ENCODE results near the gene ZNF346. TPM values are rescaled to one million over a fixed set of nuclear protein-coding genes. Genes with fewer than 3 reads are reported as not detected.

Gene ZNF346
- total and polyA plus RNA-seq, 2 of the 13 experiments (the other 11 are each of a cell fraction or from before 2014, with no cell fraction given): 8.6 to 19.4 TPM

DNA sequence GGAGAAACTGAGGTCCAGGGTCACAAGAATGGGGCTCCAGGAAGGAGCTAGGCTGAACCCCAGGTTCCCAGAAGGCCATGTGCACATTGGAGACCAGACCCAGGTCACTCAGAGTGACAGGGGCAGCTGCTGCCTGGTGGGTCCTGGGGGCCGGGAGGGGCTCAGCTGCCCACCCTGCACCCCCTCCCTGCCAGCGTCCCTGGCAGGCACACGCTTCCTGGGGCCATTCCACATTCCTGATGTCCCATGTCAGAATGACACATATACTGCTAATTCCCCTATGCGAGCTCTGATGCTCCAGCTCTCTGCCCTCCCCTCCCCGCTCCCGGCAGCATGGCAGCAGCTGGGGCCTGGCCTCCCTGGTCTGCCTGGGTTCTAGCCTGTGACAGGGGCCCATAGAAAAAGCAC lies 78.2 kb downstream of the ZNF346 start (continued):
- TF ChIP-seq, protein P1, sequence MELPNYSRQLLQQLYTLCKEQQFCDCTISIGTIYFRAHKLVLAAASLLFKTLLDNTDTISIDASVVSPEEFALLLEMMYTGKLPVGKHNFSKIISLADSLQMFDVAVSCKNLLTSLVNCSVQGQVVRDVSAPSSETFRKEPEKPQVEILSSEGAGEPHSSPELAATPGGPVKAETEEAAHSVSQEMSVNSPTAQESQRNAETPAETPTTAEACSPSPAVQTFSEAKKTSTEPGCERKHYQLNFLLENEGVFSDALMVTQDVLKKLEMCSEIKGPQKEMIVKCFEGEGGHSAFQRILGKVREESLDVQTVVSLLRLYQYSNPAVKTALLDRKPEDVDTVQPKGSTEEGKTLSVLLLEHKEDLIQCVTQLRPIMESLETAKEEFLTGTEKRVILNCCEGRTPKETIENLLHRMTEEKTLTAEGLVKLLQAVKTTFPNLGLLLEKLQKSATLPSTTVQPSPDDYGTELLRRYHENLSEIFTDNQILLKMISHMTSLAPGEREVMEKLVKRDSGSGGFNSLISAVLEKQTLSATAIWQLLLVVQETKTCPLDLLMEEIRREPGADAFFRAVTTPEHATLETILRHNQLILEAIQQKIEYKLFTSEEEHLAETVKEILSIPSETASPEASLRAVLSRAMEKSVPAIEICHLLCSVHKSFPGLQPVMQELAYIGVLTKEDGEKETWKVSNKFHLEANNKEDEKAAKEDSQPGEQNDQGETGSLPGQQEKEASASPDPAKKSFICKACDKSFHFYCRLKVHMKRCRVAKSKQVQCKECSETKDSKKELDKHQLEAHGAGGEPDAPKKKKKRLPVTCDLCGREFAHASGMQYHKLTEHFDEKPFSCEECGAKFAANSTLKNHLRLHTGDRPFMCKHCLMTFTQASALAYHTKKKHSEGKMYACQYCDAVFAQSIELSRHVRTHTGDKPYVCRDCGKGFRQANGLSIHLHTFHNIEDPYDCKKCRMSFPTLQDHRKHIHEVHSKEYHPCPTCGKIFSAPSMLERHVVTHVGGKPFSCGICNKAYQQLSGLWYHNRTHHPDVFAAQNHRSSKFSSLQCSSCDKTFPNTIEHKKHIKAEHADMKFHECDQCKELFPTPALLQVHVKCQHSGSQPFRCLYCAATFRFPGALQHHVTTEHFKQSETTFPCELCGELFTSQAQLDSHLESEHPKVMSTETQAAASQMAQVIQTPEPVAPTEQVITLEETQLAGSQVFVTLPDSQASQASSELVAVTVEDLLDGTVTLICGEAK (IDR thresholded peaks at IDR 0.05): no peak
- TF ChIP-seq, protein P1 (CRISPR knock-in tag; IDR thresholded peaks at IDR 0.05): no peak
- TF ChIP-seq POLR2G (IDR thresholded peaks at IDR 0.05; ENCODE audit: low read depth, low read length) (peak; percentile 73), HIVEP1 (CRISPR knock-in tag; IDR thresholded peaks at IDR 0.05) (no peak), ZNF629 (CRISPR knock-in tag; conservative IDR thresholded peaks at IDR 0.05) (peak; percentile 50; the same call in 1 of the 2 replicates), ZNF724P (CRISPR knock-in tag; IDR thresholded peaks at IDR 0.05; ENCODE audit: borderline replicate concordance) (0 out of 2 replicates have a peak, but pooled peaks have one; percentile 55), AGO1 (IDR thresholded peaks at IDR 0.05; ENCODE audit: low read depth, low read length, poor library complexity, severe bottlenecking) (peak; percentile 82), ZNF891 (CRISPR knock-in tag; IDR thresholded peaks at IDR 0.05) (no peak), ZNF432 (CRISPR knock-in tag; IDR thresholded peaks at IDR 0.05; ENCODE audit: borderline replicate concordance) (no peak), ZNF563 (CRISPR knock-in tag; IDR thresholded peaks at IDR 0.05) (0 out of 2 replicates have a peak, but pooled peaks have one; percentile 21), MEIS1 (CRISPR knock-in tag; IDR thresholded peaks at IDR 0.05; ENCODE audit: borderline replicate concordance) (no peak), ZNF441 (CRISPR knock-in tag; IDR thresholded peaks at IDR 0.05; ENCODE audit: borderline replicate concordance) (no peak)
- TF ChIP-seq, protein P2, sequence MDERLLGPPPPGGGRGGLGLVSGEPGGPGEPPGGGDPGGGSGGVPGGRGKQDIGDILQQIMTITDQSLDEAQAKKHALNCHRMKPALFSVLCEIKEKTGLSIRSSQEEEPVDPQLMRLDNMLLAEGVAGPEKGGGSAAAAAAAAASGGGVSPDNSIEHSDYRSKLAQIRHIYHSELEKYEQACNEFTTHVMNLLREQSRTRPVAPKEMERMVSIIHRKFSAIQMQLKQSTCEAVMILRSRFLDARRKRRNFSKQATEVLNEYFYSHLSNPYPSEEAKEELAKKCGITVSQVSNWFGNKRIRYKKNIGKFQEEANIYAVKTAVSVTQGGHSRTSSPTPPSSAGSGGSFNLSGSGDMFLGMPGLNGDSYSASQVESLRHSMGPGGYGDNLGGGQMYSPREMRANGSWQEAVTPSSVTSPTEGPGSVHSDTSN (CRISPR knock-in tag; IDR thresholded peaks at IDR 0.05): no peak
- TF ChIP-seq, protein P3, sequence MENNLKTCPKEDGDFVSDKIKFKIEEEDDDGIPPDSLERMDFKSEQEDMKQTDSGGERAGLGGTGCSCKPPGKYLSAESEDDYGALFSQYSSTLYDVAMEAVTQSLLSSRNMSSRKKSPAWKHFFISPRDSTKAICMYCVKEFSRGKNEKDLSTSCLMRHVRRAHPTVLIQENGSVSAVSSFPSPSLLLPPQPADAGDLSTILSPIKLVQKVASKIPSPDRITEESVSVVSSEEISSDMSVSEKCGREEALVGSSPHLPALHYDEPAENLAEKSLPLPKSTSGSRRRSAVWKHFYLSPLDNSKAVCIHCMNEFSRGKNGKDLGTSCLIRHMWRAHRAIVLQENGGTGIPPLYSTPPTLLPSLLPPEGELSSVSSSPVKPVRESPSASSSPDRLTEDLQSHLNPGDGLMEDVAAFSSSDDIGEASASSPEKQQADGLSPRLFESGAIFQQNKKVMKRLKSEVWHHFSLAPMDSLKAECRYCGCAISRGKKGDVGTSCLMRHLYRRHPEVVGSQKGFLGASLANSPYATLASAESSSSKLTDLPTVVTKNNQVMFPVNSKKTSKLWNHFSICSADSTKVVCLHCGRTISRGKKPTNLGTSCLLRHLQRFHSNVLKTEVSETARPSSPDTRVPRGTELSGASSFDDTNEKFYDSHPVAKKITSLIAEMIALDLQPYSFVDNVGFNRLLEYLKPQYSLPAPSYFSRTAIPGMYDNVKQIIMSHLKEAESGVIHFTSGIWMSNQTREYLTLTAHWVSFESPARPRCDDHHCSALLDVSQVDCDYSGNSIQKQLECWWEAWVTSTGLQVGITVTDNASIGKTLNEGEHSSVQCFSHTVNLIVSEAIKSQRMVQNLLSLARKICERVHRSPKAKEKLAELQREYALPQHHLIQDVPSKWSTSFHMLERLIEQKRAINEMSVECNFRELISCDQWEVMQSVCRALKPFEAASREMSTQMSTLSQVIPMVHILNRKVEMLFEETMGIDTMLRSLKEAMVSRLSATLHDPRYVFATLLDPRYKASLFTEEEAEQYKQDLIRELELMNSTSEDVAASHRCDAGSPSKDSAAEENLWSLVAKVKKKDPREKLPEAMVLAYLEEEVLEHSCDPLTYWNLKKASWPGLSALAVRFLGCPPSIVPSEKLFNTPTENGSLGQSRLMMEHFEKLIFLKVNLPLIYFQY (CRISPR knock-in tag; IDR thresholded peaks at IDR 0.05; ENCODE audit: borderline replicate concordance): no peak
- TF ChIP-seq, protein P4, sequence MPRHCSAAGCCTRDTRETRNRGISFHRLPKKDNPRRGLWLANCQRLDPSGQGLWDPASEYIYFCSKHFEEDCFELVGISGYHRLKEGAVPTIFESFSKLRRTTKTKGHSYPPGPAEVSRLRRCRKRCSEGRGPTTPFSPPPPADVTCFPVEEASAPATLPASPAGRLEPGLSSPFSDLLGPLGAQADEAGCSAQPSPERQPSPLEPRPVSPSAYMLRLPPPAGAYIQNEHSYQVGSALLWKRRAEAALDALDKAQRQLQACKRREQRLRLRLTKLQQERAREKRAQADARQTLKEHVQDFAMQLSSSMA (CRISPR knock-in tag; IDR thresholded peaks at IDR 0.05): no peak
